ENCODE results near the gene WFS1.

The WFS1 gene

GRCh38 chr4:6320663-6321062, 51.0 kb downstream of the WFS1 start:
- H2BK120ac ChIP-seq (ENCODE audit: low read depth, low read length), result no peak overlapping the region
- no peak overlapping the region for H2AK5ac ChIP-seq (ENCODE audit: low read length, severe bottlenecking)
- no peak overlapping the region for H2BK15ac ChIP-seq (ENCODE audit: low read depth, poor library complexity, severe bottlenecking)
- no peak overlapping the region for H3K4me2 ChIP-seq (ENCODE audit: low read length, poor library complexity, severe bottlenecking)
- peaks cover 0 to 85% of the 10 kb centered on the region in 2 experiments for H3K27me3 ChIP-seq (ENCODE audit: control insufficient read depth in 1 of 2, insufficient read depth in 1 of 2, low read length in 2 of 2)
- H3K36me3 ChIP-seq (ENCODE audit: control insufficient read depth in 1 of 2, insufficient read depth in 2 of 2, low read depth in 1 of 2, low read length in 2 of 2), result no peaks in the 10 kb centered on the region
- no peak overlapping the region for H2AFZ ChIP-seq (ENCODE audit: low read depth, low read length)
- no peak overlapping the region for H4K91ac ChIP-seq (ENCODE audit: low read length)
- no peak overlapping the region for H2BK12ac ChIP-seq (ENCODE audit: low read length in 2 of 2)
- no peak overlapping the region for H4K8ac ChIP-seq (ENCODE audit: low read length)
- no peak overlapping the region for H3K23ac ChIP-seq (ENCODE audit: low read length in 2 of 2)
- H3K4me3 ChIP-seq (ENCODE audit: insufficient read depth in 1 of 2, low read depth in 1 of 2, low read length in 2 of 2), result no peak overlapping the region
- no peaks in the 10 kb centered on the region for H3K79me1 ChIP-seq (replicated peaks; ENCODE audit: low read length, poor library complexity, severe bottlenecking)
- peaks cover 36% of the 10 kb centered on the region for H3K4me1 ChIP-seq (ENCODE audit: control insufficient read depth, insufficient read depth, low read depth, low read length)
- no peak overlapping the region for H3K27ac ChIP-seq (ENCODE audit: low read length, poor library complexity, severe bottlenecking)
- no peak overlapping the region for H3K9ac ChIP-seq (ENCODE audit: low read length)
- H3K18ac ChIP-seq (ENCODE audit: low read depth in 1 of 2, low read length in 2 of 2), result no peak overlapping the region
- no peak overlapping the region for H3K14ac ChIP-seq (ENCODE audit: low read length in 2 of 2)
- WGBS, result 80% methylated on average over 6 of the region's 6 CpGs
- H3K4ac ChIP-seq (ENCODE audit: low read depth in 1 of 2, low read length in 2 of 2), result no peak overlapping the region
- no peak for DNase-seq
- H2BK5ac ChIP-seq (ENCODE audit: low read depth, low read length, poor library complexity, severe bottlenecking), result no peak overlapping the region
- peaks cover 5% of the 10 kb centered on the region for H3K9me3 ChIP-seq (ENCODE audit: control insufficient read depth, low read length)

DNA sequence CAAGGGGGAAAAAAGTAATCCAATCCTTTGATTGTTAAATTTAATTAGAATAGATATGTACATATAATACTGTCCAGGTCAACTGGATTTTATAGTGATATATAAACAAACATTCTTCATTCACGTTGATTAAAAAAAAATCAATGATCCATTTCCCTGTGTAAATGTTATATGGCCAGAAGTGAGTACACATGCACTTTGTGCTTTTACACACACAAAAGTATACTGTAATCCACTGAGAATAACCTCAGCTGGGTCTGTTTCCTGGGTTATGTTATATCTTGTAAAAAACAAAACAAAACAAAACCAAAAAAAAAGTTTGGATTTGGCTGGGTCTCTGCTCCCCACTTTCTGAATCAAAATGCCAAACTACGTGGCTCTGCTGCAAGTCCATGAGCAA, 51.7 kb downstream of the WFS1 start:
- no peak overlapping the region for H4K91ac ChIP-seq (ENCODE audit: low read length)

GRCh38 chr4:6322067-6322760, 52.6 kb downstream of the WFS1 start:
- no peak overlapping the region for H2BK120ac ChIP-seq (ENCODE audit: low read depth, low read length)
- H3K14ac ChIP-seq (ENCODE audit: low read length in 2 of 2), result no peak overlapping the region
- peaks cover 0 to 4% of the 10 kb centered on the region in 2 experiments for H3K36me3 ChIP-seq (ENCODE audit: control insufficient read depth in 1 of 2, insufficient read depth in 2 of 2, low read depth in 1 of 2, low read length in 2 of 2)
- no peaks in the 10 kb centered on the region for H3K79me1 ChIP-seq (replicated peaks; ENCODE audit: low read length, poor library complexity, severe bottlenecking)
- no peak overlapping the region for H2AK5ac ChIP-seq (ENCODE audit: low read length, severe bottlenecking)
- H2AFZ ChIP-seq (ENCODE audit: low read depth, low read length), result no peak overlapping the region
- no peak for DNase-seq
- peaks cover 5% of the 10 kb centered on the region for H3K9me3 ChIP-seq (ENCODE audit: control insufficient read depth, low read length)
- no peak overlapping the region for H3K18ac ChIP-seq (ENCODE audit: low read depth in 1 of 2, low read length in 2 of 2)
- no peak overlapping the region for H3K23ac ChIP-seq (ENCODE audit: low read length in 2 of 2)
- no peak overlapping the region for H3K27ac ChIP-seq (ENCODE audit: low read length, poor library complexity, severe bottlenecking)
- no peak overlapping the region for H2BK12ac ChIP-seq (ENCODE audit: low read length in 2 of 2)
- H3K4me3 ChIP-seq (ENCODE audit: insufficient read depth in 1 of 2, low read depth in 1 of 2, low read length in 2 of 2), result no peak overlapping the region
- H2BK15ac ChIP-seq (ENCODE audit: low read depth, poor library complexity, severe bottlenecking), result no peak overlapping the region
- peaks cover 39% of the 10 kb centered on the region for H3K4me1 ChIP-seq (ENCODE audit: control insufficient read depth, insufficient read depth, low read depth, low read length)
- no peak overlapping the region for H4K8ac ChIP-seq (ENCODE audit: low read length)
- no peak overlapping the region for H3K4me2 ChIP-seq (ENCODE audit: low read length, poor library complexity, severe bottlenecking)
- 89% methylated on average over 23 of the region's 23 CpGs for WGBS
- H3K9ac ChIP-seq (ENCODE audit: low read length), result no peak overlapping the region
- peaks cover 0 to 84% of the 10 kb centered on the region in 2 experiments for H3K27me3 ChIP-seq (ENCODE audit: control insufficient read depth in 1 of 2, insufficient read depth in 1 of 2, low read length in 2 of 2)
- H3K4ac ChIP-seq (ENCODE audit: low read depth in 1 of 2, low read length in 2 of 2), result no peak overlapping the region
- no peak overlapping the region for H4K91ac ChIP-seq (ENCODE audit: low read length)
- H2BK5ac ChIP-seq (ENCODE audit: low read depth, low read length, poor library complexity, severe bottlenecking), result no peak overlapping the region

More for the DNA sequence above, 51.7 kb downstream of the WFS1 start:
- WGBS, result 70% methylated on average over 1 of the region's 2 CpGs
- H3K4ac ChIP-seq (ENCODE audit: low read depth in 1 of 2, low read length in 2 of 2), result no peak overlapping the region
- H3K18ac ChIP-seq (ENCODE audit: low read depth in 1 of 2, low read length in 2 of 2), result no peak overlapping the region
- peaks cover 5% of the 10 kb centered on the region for H3K9me3 ChIP-seq (ENCODE audit: control insufficient read depth, low read length)
- no peak overlapping the region for H3K9ac ChIP-seq (ENCODE audit: low read length)
- no peak overlapping the region for H2BK5ac ChIP-seq (ENCODE audit: low read depth, low read length, poor library complexity, severe bottlenecking)
- H3K4me1 ChIP-seq (ENCODE audit: control insufficient read depth, insufficient read depth, low read depth, low read length), result peaks cover 36% of the 10 kb centered on the region
- H2BK120ac ChIP-seq (ENCODE audit: low read depth, low read length), result no peak overlapping the region
- H2BK12ac ChIP-seq (ENCODE audit: low read length in 2 of 2), result no peak overlapping the region
- no peak overlapping the region for H3K4me2 ChIP-seq (ENCODE audit: low read length, poor library complexity, severe bottlenecking)
- H3K27me3 ChIP-seq (ENCODE audit: control insufficient read depth in 1 of 2, insufficient read depth in 1 of 2, low read length in 2 of 2), result peaks cover 0 to 87% of the 10 kb centered on the region in 2 experiments
- H3K4me3 ChIP-seq (ENCODE audit: insufficient read depth in 1 of 2, low read depth in 1 of 2, low read length in 2 of 2), result no peak overlapping the region
- no peak overlapping the region for H2AK5ac ChIP-seq (ENCODE audit: low read length, severe bottlenecking)
- no peak overlapping the region for H2BK15ac ChIP-seq (ENCODE audit: low read depth, poor library complexity, severe bottlenecking)
- no peak overlapping the region for H4K8ac ChIP-seq (ENCODE audit: low read length)
- H3K36me3 ChIP-seq (ENCODE audit: control insufficient read depth in 1 of 2, insufficient read depth in 2 of 2, low read depth in 1 of 2, low read length in 2 of 2), result no peaks in the 10 kb centered on the region
- no peak for DNase-seq
- H3K14ac ChIP-seq (ENCODE audit: low read length in 2 of 2), result no peak overlapping the region
- no peak overlapping the region for H2AFZ ChIP-seq (ENCODE audit: low read depth, low read length)
- no peak overlapping the region for H3K23ac ChIP-seq (ENCODE audit: low read length in 2 of 2)
- no peaks in the 10 kb centered on the region for H3K79me1 ChIP-seq (replicated peaks; ENCODE audit: low read length, poor library complexity, severe bottlenecking)
- H3K27ac ChIP-seq (ENCODE audit: low read length, poor library complexity, severe bottlenecking), result no peak overlapping the region

- Histone ChIP-seq H4K8ac (ENCODE audit: low read length) (no peak overlapping the region), H2AK5ac (ENCODE audit: low read length, severe bottlenecking) (no peak overlapping the region), H3K27ac (ENCODE audit: low read length, poor library complexity, severe bottlenecking) (peak overlapping the region; percentile 0), H3K18ac (ENCODE audit: low read depth in 1 of 2, low read length in 2 of 2) (no peak overlapping the region), H2BK5ac (ENCODE audit: low read depth, low read length, poor library complexity, severe bottlenecking) (no peak overlapping the region), H3K9me3 (ENCODE audit: control insufficient read depth, low read length) (peaks cover 5% of the 10 kb centered on the region), H3K4ac (ENCODE audit: low read depth in 1 of 2, low read length in 2 of 2) (no peak overlapping the region), H2BK15ac (ENCODE audit: low read depth, poor library complexity, severe bottlenecking) (no peak overlapping the region), H3K4me2 (ENCODE audit: low read length, poor library complexity, severe bottlenecking) (no peak overlapping the region), H3K9ac (ENCODE audit: low read length) (no peak overlapping the region), H2AFZ (ENCODE audit: low read depth, low read length) (no peak overlapping the region), H2BK12ac (ENCODE audit: low read length in 2 of 2) (no peak overlapping the region), H3K23ac (ENCODE audit: low read length in 2 of 2) (no peak overlapping the region), H2BK120ac (ENCODE audit: low read depth, low read length) (no peak overlapping the region), H3K79me1 (replicated peaks; ENCODE audit: low read length, poor library complexity, severe bottlenecking) (no peaks in the 10 kb centered on the region), H3K36me3 (ENCODE audit: control insufficient read depth in 1 of 2, insufficient read depth in 2 of 2, low read depth in 1 of 2, low read length in 2 of 2) (peaks cover 0 to 4% of the 10 kb centered on the region in 2 experiments), H3K14ac (ENCODE audit: low read length in 2 of 2) (no peak overlapping the region), H3K4me1 (ENCODE audit: control insufficient read depth, insufficient read depth, low read depth, low read length) (peaks cover 39% of the 10 kb centered on the region), H4K91ac (ENCODE audit: low read length) (no peak overlapping the region), H3K27me3 (ENCODE audit: control insufficient read depth in 1 of 2, insufficient read depth in 1 of 2, low read length in 2 of 2) (peaks cover 6 to 83% of the 10 kb centered on the region in 2 experiments), H3K4me3 (ENCODE audit: insufficient read depth in 1 of 2, low read depth in 1 of 2, low read length in 2 of 2) (no peak overlapping the region)
- no peak for DNase-seq
- WGBS, result 91% methylated on average over 30 of the region's 33 CpGs
Observed at GRCh38 chr4:6322761-6323566, 53.3 kb downstream of the WFS1 start.
